HepG2 (cell line): ENCODE results near the gene TBC1D4.

Experiments
- NFIB ChIP-seq: sonication (generic); formaldehyde crosslinking; IDR thresholded peaks from 2 replicates; pipeline ENCODE4 v1.9.0; 2021; ENCODE audit warnings: missing genetic modification reagents, mild to moderate bottlenecking, borderline replicate concordance
- NR0B2 ChIP-seq: sonication (generic); formaldehyde crosslinking; IDR thresholded peaks from 2 replicates; pipeline ENCODE4 v1.4.0; 2020; ENCODE audit warnings: mild to moderate bottlenecking, missing genetic modification reagents
- SIN3A ChIP-seq: IDR thresholded peaks from 2 replicates; pipeline ENCODE4 v1.6.1; 2011; ENCODE audit warnings: low read depth, mild to moderate bottlenecking, control low read depth, low read length, borderline replicate concordance
- ZXDC ChIP-seq: sonication (generic); formaldehyde crosslinking; IDR thresholded peaks from 2 replicates; pipeline ENCODE4 v1.5.0; 2020; ENCODE audit warnings: mild to moderate bottlenecking, missing genetic modification reagents

- no peak for TF ChIP-seq ZXDC (CRISPR knock-in tag)
- TF ChIP-seq SIN3A = no peak
- no peak for TF ChIP-seq NFIB (CRISPR knock-in tag)
- no peak for TF ChIP-seq NR0B2 (CRISPR knock-in tag)
Observed at GRCh38 chr13:75375329-75375728, 106.6 kb downstream of the TBC1D4 start.
